ENCODE data around the gene ZBTB42.
"Not testable (repeated sequence)": the region's sequence is repeated elsewhere in the genome, so short reads cannot be mapped to it uniquely, and the experiment has no call there.

Gene ZBTB42

GRCh38 chr14:104827177-104828055 lies 26.5 kb downstream of the ZBTB42 start:
- CTCF ChIA-PET: interaction anchor here (0.6 to 3.5 kb wide), 13 partner anchors 13 to 483 kb away, joined by 3 to 59 read pairs (median 5); partner anchors contain the start of gene ZBTB42
- DNase-seq (ENCODE audit: extremely low spot score): peak; percentile 76
- POLR2A ChIA-PET: interaction anchor here (0.6 kb wide), 1 partner anchor 75 kb away, joined by 3 read pairs; the partner anchor contains the start of gene SIVA1
- TF ChIP-seq CTCF (IDR thresholded peaks at IDR 0.05; ENCODE audit: control extremely low read depth, extremely low read depth, low read depth, missing control alignments): peak; percentile 46

GRCh38 chr14:104830781-104831180 lies 29.9 kb downstream of the ZBTB42 start:
- DNase-seq (ENCODE audit: extremely low spot score): no peak
- ChIA-PET CTCF (interaction anchor here (1.0 kb wide), 2 partner anchors 19 to 22 kb away, joined by 3 read pairs; no protein-coding TSS in a partner anchor), POLR2A (no interaction called here)
- TF ChIP-seq CTCF (IDR thresholded peaks at IDR 0.05; ENCODE audit: control extremely low read depth, extremely low read depth, low read depth, missing control alignments): no peak

GRCh38 chr14:104836171-104836935 lies 35.5 kb downstream of the ZBTB42 start:
- DNase-seq (ENCODE audit: extremely low spot score); CTCF ChIA-PET; POLR2A ChIA-PET: not testable (repeated sequence)

- DNase-seq (ENCODE audit: extremely low spot score): no peak
- no peak for TF ChIP-seq CTCF (IDR thresholded peaks at IDR 0.05; ENCODE audit: control extremely low read depth, extremely low read depth, low read depth, missing control alignments)
- CTCF ChIA-PET: no interaction called here
- POLR2A ChIA-PET: no interaction called here
Observed at GRCh38 chr14:104841730-104842129, 40.8 kb downstream of the ZBTB42 start.

GRCh38 chr14:104843006-104843405 lies 42.1 kb downstream of the ZBTB42 start:
- DNase-seq (ENCODE audit: extremely low spot score): no peak
- no peak for TF ChIP-seq CTCF (IDR thresholded peaks at IDR 0.05; ENCODE audit: control extremely low read depth, extremely low read depth, low read depth, missing control alignments)
- ChIA-PET CTCF (no interaction called here), POLR2A (no interaction called here)

- no peak for TF ChIP-seq CTCF (IDR thresholded peaks at IDR 0.05; ENCODE audit: control extremely low read depth, extremely low read depth, low read depth, missing control alignments)
- CTCF ChIA-PET: no interaction called here
- POLR2A ChIA-PET: no interaction called here
- peak; percentile 9 for DNase-seq (ENCODE audit: extremely low spot score)
Observed at GRCh38 chr14:104843442-104844305, 42.8 kb downstream of the ZBTB42 start.

All from GM10248 (cell line).